Panc1 (cell line): Measurements from ENCODE around the gene NPHP4. TPM values are rescaled to one million over a fixed set of nuclear protein-coding genes. Genes with fewer than 3 reads are reported as not detected.

ENCODE experiments used
- ATAC-seq: fragments of 200-7000 bp; cut with Tn5 transposase; 2 replicates; pipeline ENCODE4 v1.9.1; 2020; ENCODE audit warnings: mild to moderate bottlenecking, moderate library complexity
- BruUV-seq: library from RNA; stranded (reverse); fragments of 400-500 nt; replicated peaks from 2 replicates; lab custom pipeline; 2021; lab: Mats Ljungman, UMichigan
- CTCF ChIA-PET: fragments of 300-600 bp; sonication (Branson Sonifier 250); formaldehyde crosslinking; loops from one replicate; lab custom pipeline; 2022; ENCODE audit warnings: antibody characterized with exemption; lab: Charles Lee
- POLR2A ChIA-PET: fragments of 300-600 bp; sonication (Branson Sonifier 250); formaldehyde crosslinking; loops from one replicate; lab custom pipeline; 2022; ENCODE audit warnings: antibody characterized with exemption; lab: Charles Lee
- DNase-seq: peaks from one replicate; pipeline ENCODE4 v3.0.0-alpha.2; 2010; ENCODE audit warnings: low read depth, low spot score
- H3K27ac ChIP-seq: 2 replicates; pipeline ENCODE4 v1.5.1; 2011; ENCODE audit warnings: mild to moderate bottlenecking, low read length, inconsistent platforms
- H3K27me3 ChIP-seq: fragments of 200-500 bp; sonication (Bioruptor generic); 2 replicates; pipeline ENCODE4 v1.6.0; 2014; ENCODE audit warnings: low read length, inconsistent platforms; ENCODE audit not compliant: control insufficient read depth, insufficient read depth
- H3K36me3 ChIP-seq: fragments of 200-500 bp; sonication (Bioruptor generic); 2 replicates; pipeline ENCODE4 v1.5.1; 2014; ENCODE audit warnings: inconsistent platforms, mild to moderate bottlenecking, low read length, moderate library complexity; ENCODE audit not compliant: control insufficient read depth, insufficient read depth
- H3K4me1 ChIP-seq: 2 replicates; pipeline ENCODE4 v1.5.1; 2011; ENCODE audit warnings: inconsistent platforms, mild to moderate bottlenecking, low read length, moderate library complexity; ENCODE audit not compliant: control insufficient read depth, insufficient read depth
- H3K4me3 ChIP-seq, 2 experiments: 2 replicates each; pipeline ENCODE4 v1.5.1; 2011 to 2012; ENCODE audit warnings: low read depth in 2 of 2, low read length in 2 of 2, mild to moderate bottlenecking in 2 of 2, inconsistent platforms in 1 of 2, moderate library complexity in 1 of 2
- H3K9me3 ChIP-seq: fragments of 200-500 bp; sonication (Bioruptor generic); 2 replicates; pipeline ENCODE4 v1.5.1; 2014; ENCODE audit warnings: low read depth, mild to moderate bottlenecking, inconsistent platforms, low read length, moderate library complexity; ENCODE audit not compliant: control insufficient read depth, insufficient read depth
- POLR2AphosphoS5 ChIP-seq: IDR thresholded peaks from 2 replicates; pipeline ENCODE4 v1.6.1; 2012; ENCODE audit warnings: mild to moderate bottlenecking, low read depth, low read length, moderate library complexity
- REST ChIP-seq, 2 experiments: IDR thresholded peaks; 2 replicates each; pipeline ENCODE4 v1.6.1; 2011 to 2012; ENCODE audit warnings: low read depth in 2 of 2, control low read depth in 1 of 2, low read length in 1 of 2, mild to moderate bottlenecking in 1 of 2, moderate library complexity in 1 of 2; ENCODE audit not compliant: insufficient read depth in 1 of 2
- SIN3A ChIP-seq: IDR thresholded peaks from 2 replicates; pipeline ENCODE4 v1.6.1; 2012; ENCODE audit warnings: low read depth, mild to moderate bottlenecking, low read length, moderate library complexity, borderline replicate concordance; ENCODE audit not compliant: insufficient read depth
- TCF7L2 ChIP-seq: IDR thresholded peaks from 2 replicates; pipeline ENCODE4 v1.6.1; 2011; ENCODE audit warnings: mild to moderate bottlenecking, low read depth, low read length, inconsistent platforms
- in situ Hi-C: cut with HindIII; loops from 2 replicates; pipeline ENCODE4 v1.10.0; 2016; ENCODE audit warnings: low sequenced_read_pairs, low pct_unique_long_range_greater_than_20kb
- intact Hi-C: fragments of 100-400 bp; cut with micrococcal nuclease; formaldehyde crosslinking; loops from one replicate; pipeline ENCODE4 v1.10.0; 2022; ENCODE audit not compliant: unreplicated experiment
- total RNA-seq: library from RNA; stranded (reverse); gene quantifications from one replicate; pipeline ENCODE4 v1.2.1, GENCODE V29; 2021; ENCODE audit not compliant: unreplicated experiment
- TF ChIP-seq, protein P1 (sequence below): fragments of 450-650 bp; IDR thresholded peaks from 2 replicates; pipeline ENCODE4 v1.5.1; 2017; ENCODE audit warnings: mild to moderate bottlenecking

NPHP4 gene
- total RNA-seq, 1 experiment from 2014 or later = 20.1 TPM

DNA sequence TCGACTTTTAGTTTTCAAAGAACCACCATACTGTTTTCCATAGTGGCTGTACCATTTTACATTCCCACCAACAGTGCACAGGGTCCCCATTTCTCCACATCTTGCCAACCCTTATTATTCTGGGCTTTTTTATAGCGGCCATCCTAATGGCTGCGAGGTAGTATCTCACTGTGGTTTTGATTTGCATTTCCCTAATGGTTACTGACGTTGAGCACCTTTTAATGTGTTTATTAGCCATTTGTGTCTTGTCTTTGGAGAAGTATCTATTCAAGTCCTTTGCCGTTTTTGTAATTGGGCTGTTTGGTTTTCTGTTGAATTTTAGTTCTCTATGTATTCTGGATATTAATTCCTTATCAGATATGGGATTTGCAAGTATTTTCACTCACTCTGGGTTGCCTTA is 31.1 kb upstream of the NPHP4 start:
- in situ Hi-C loops = no loop called here
- CTCF ChIA-PET = no interaction called here
- TF ChIP-seq POLR2AphosphoS5 (no peak), SIN3A (no peak), TCF7L2 (no peak), REST (IDR thresholded peaks at IDR 0.05; ENCODE audit: insufficient read depth in 1 of 2, low read depth in 2 of 2, low read length in 1 of 2) (no peak)
- TF ChIP-seq, protein P1, sequence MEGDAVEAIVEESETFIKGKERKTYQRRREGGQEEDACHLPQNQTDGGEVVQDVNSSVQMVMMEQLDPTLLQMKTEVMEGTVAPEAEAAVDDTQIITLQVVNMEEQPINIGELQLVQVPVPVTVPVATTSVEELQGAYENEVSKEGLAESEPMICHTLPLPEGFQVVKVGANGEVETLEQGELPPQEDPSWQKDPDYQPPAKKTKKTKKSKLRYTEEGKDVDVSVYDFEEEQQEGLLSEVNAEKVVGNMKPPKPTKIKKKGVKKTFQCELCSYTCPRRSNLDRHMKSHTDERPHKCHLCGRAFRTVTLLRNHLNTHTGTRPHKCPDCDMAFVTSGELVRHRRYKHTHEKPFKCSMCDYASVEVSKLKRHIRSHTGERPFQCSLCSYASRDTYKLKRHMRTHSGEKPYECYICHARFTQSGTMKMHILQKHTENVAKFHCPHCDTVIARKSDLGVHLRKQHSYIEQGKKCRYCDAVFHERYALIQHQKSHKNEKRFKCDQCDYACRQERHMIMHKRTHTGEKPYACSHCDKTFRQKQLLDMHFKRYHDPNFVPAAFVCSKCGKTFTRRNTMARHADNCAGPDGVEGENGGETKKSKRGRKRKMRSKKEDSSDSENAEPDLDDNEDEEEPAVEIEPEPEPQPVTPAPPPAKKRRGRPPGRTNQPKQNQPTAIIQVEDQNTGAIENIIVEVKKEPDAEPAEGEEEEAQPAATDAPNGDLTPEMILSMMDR = no peak

DNA sequence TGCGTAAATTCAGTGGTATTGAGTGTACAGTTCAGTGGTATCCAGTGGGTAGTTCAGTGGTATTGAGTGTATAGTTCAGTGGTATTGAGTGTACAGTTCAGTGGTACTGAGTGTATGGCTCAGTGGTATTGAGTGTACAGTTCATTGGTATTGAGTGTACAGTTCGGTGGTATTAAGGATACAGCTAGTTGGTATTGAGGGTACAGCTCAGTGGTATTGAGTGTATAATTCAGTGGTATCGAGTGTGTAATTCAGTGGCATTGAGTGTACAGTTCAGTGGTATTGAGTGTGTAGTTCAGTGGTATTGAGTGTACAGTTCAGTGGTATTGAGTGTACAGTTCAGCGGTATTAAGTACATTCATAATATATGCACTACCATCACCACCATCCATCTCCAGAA is 30.0 kb upstream of the NPHP4 start:
- no peak overlapping the region for H3K4me3 ChIP-seq
- TF ChIP-seq TCF7L2 (no peak), SIN3A (no peak), REST (IDR thresholded peaks at IDR 0.05; ENCODE audit: insufficient read depth in 1 of 2, low read depth in 2 of 2, low read length in 1 of 2) (no peak), POLR2AphosphoS5 (no peak)
- TF ChIP-seq, protein P1 = no peak
- in situ Hi-C loops = no loop called here
- CTCF ChIA-PET = interaction anchor here (0.6 kb wide), 1 partner anchor 46 kb away, joined by 3 read pairs; no protein-coding TSS in a partner anchor
- DNase-seq (no peak), ATAC-seq (no peak)
- no peaks in the 10 kb centered on the region for H3K27me3 ChIP-seq
- peaks cover 19% of the 10 kb centered on the region for H3K4me1 ChIP-seq
- no peaks in the 10 kb centered on the region for H3K9me3 ChIP-seq
- intact Hi-C loops = no loop called here
- H3K27ac ChIP-seq = no peak overlapping the region
- BruUV-seq = no TSS peak
- H3K36me3 ChIP-seq = no peaks in the 10 kb centered on the region
- POLR2A ChIA-PET = no interaction called here

More for the DNA sequence above, 31.1 kb upstream of the NPHP4 start:
- H3K4me1 ChIP-seq = peaks cover 21% of the 10 kb centered on the region
- DNase-seq = no peak
- H3K4me3 ChIP-seq = no peak overlapping the region
- H3K9me3 ChIP-seq = no peaks in the 10 kb centered on the region
- ATAC-seq = no peak
- POLR2A ChIA-PET = no interaction called here
- H3K27ac ChIP-seq = no peak overlapping the region
- no peaks in the 10 kb centered on the region for H3K27me3 ChIP-seq
- H3K36me3 ChIP-seq = no peaks in the 10 kb centered on the region
- BruUV-seq = no TSS peak
- intact Hi-C loops = no loop called here
